OCI-LY3 (cell line): Measurements from ENCODE around the gene IER5.

Experiments
- H2AFZ ChIP-seq: fragments of 200-600, 300-600 bp; shearing (Covaris generic); 2 replicates; pipeline ENCODE4 v1.6.0; 2014; ENCODE audit warnings: antibody characterized with exemption, low read depth, low read length
- H3K27ac ChIP-seq: fragments of 200-600, 300-600 bp; sonication (generic); 2 replicates; pipeline ENCODE4 v1.5.1; 2014; ENCODE audit warnings: mild to moderate bottlenecking, low read length, moderate library complexity, mixed read lengths
- H3K27me3 ChIP-seq: fragments of 200-600, 300-600 bp; sonication (generic); 2 replicates; pipeline ENCODE4 v1.6.1; 2014; ENCODE audit warnings: low read depth, low read length, mixed read lengths
- H3K36me3 ChIP-seq: fragments of 200-600, 300-600 bp; sonication (generic); replicated peaks from 2 replicates; pipeline ENCODE3; 2014; ENCODE audit warnings: low read depth, low read length, mixed read lengths
- H3K4me1 ChIP-seq: fragments of 300-600, 200-600 bp; sonication (generic); 2 replicates; pipeline ENCODE4 v1.6.1; 2014; ENCODE audit warnings: low read length, mixed read lengths
- H3K4me2 ChIP-seq: fragments of 200-600, 300-600 bp; sonication (generic); 2 replicates; pipeline ENCODE4 v1.6.1; 2014; ENCODE audit warnings: low read length, mixed read lengths
- H3K4me3 ChIP-seq: fragments of 300-600, 200-600 bp; sonication (generic); 2 replicates; pipeline ENCODE4 v1.5.1; 2014; ENCODE audit warnings: antibody characterized with exemption, mild to moderate bottlenecking, low read length, moderate library complexity
- H3K79me2 ChIP-seq: fragments of 300-600, 200-600 bp; shearing (Covaris generic); 2 replicates; pipeline ENCODE4 v1.6.1; 2014; ENCODE audit warnings: mild to moderate bottlenecking, low read length, mixed read lengths
- H3K9ac ChIP-seq: fragments of 300-600, 200-600 bp; shearing (Covaris generic); 2 replicates; pipeline ENCODE4 v1.6.0; 2014; ENCODE audit warnings: mild to moderate bottlenecking, low read length, moderate library complexity
- H3K9me3 ChIP-seq: fragments of 200-600, 300-600 bp; shearing (Covaris generic); 2 replicates; pipeline ENCODE4 v1.6.1; 2014; ENCODE audit warnings: low read length, mixed read lengths; ENCODE audit not compliant: insufficient read depth
- H4K20me1 ChIP-seq: fragments of 200-600, 300-600 bp; sonication (generic); 2 replicates; pipeline ENCODE4 v1.6.1; 2016; ENCODE audit warnings: low read length, mixed read lengths; ENCODE audit not compliant: insufficient read depth
- CTCF ChIP-seq: fragments of 200-600, 300-600 bp; sonication (generic); IDR thresholded peaks from 2 replicates; pipeline ENCODE4 v1.5.1; 2014; ENCODE audit warnings: antibody characterized with exemption, low read length, low read depth
- EZH2phosphoT487 ChIP-seq: fragments of 200-600 bp; shearing (Covaris generic); IDR thresholded peaks from 2 replicates; pipeline ENCODE4 v1.6.1; 2018; ENCODE audit warnings: antibody characterized with exemption, mixed run types, low read depth

Gene IER5

DNA sequence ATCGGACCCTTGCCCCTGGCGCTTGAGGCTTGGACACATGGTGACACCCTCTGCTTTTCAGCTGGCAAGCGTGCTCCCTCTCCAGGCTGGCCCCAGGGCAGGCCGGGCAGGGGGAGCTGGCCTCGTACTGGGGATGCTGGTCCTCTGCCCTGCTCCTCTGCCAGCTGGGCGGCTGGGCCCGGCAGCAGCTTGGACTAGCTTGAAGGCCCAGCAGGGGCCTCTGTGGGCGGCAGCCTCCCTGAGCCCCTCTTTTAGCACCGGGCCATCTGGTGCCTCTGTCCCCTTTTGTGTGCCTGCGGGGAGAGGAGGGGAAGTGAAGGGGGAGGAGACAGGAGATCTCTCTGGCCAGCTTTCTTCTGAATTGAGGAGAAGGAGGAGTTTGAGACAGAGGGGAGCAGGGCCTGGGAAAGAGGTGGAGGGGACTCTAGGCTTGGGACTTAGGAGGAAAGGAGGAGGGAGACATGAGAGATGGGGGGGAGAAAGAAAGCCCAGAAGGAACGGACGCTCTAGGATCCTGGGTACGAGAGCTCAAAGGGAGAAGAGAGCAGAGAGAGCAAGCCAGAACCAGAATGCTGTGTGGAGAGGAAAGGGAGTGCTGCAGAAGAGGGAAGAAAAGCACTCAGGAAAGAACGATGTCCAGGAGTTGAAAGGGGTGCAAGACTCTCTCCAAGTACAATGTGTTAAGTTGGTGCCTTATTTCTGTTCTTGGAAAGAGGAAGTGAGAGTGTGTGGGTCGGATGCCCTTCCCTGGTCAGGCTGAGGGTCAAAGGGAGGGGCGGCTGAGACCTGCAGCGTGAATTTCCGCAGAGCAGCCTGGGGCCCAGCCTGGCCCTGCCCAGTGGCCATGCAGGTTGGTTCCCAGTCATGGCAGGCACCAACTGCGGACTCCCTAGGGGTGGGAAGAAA is 40.3 kb downstream of the IER5 start:
- H3K4me3 ChIP-seq, result peak overlapping the region; percentile 67
- peak overlapping the region; percentile 91 for H3K27ac ChIP-seq
- no peaks in the 10 kb centered on the region for H3K27me3 ChIP-seq
- peak overlapping the region; percentile 64 for H3K9ac ChIP-seq
- no peaks in the 10 kb centered on the region for H3K9me3 ChIP-seq
- 0 out of 2 replicates have a peak overlapping the region, but pooled peaks have one; percentile 5 for H2AFZ ChIP-seq
- no peaks in the 10 kb centered on the region for H3K79me2 ChIP-seq
- no peak for TF ChIP-seq EZH2phosphoT487
- peak; percentile 11; the same call in 1 of the 2 replicates for TF ChIP-seq CTCF
- peaks cover 84% of the 10 kb centered on the region for H3K4me1 ChIP-seq
- no peaks in the 10 kb centered on the region for H3K36me3 ChIP-seq
- peak overlapping the region; percentile 90 for H3K4me2 ChIP-seq
- no peaks in the 10 kb centered on the region for H4K20me1 ChIP-seq

DNA sequence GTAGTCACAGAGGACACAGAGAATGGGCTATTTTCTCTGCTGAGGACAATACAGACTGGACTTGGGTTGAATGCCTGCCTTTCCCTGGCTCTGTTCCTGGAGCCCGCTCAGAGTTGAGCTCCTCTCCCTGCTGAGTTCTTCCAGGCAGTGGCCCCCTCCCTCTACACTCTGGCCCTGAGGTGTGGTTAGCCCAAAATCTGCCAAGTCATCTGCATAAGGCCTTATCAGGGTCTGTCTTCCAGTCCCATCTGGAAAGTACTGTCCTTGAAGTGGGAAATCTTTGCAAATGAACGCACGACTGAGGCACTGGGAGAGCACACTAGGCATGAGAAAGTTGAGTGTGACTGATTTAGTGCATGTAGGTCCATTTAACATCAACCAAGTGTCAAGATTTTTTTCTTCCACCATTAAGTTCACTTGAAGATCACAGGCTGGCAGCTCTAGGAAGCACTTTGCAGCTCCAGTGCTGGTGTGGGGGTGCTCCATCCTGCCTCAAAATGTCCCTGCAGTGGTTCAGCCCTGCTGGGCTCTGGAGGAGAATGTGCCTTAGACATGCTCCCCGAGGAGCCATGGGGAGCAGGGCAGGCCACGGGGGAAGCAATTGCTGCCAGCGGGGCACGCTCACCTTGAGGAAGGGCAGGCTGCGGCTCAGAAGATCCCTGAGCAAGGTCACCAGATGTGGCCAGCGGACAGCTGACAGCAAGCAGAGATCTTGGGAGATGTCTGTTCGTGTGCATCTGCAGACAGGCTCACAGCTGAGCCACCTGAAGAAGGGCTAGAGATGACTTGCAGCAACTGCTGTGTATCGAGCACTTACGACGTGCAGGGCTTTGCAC is 41.5 kb downstream of the IER5 start:
- Histone ChIP-seq H2AFZ (no peak overlapping the region), H4K20me1 (no peaks in the 10 kb centered on the region), H3K4me3 (peak overlapping the region; percentile 67), H3K9ac (peak overlapping the region; percentile 64), H3K27ac (peak overlapping the region; percentile 91), H3K27me3 (no peaks in the 10 kb centered on the region), H3K4me1 (peaks cover 80% of the 10 kb centered on the region), H3K79me2 (peaks cover 2% of the 10 kb centered on the region), H3K36me3 (no peaks in the 10 kb centered on the region), H3K4me2 (peak overlapping the region; percentile 90), H3K9me3 (no peaks in the 10 kb centered on the region)
- no peak for TF ChIP-seq EZH2phosphoT487
- no peak for TF ChIP-seq CTCF

GRCh38 chr1:181131255-181131941 is 42.9 kb downstream of the IER5 start:
- Histone ChIP-seq H3K4me2 (peak overlapping the region; percentile 79), H3K79me2 (peaks cover 14% of the 10 kb centered on the region), H3K36me3 (no peaks in the 10 kb centered on the region), H3K4me1 (peaks cover 93% of the 10 kb centered on the region), H3K9ac (peak overlapping the region; percentile 63), H3K27me3 (no peaks in the 10 kb centered on the region), H4K20me1 (no peaks in the 10 kb centered on the region), H3K4me3 (peak overlapping the region; percentile 54), H2AFZ (no peak overlapping the region), H3K27ac (peak overlapping the region; percentile 91), H3K9me3 (no peaks in the 10 kb centered on the region)
- TF ChIP-seq CTCF (no peak), EZH2phosphoT487 (no peak)
